Measurements from ENCODE around the gene USP40. TPM values are rescaled to one million over a fixed set of nuclear protein-coding genes. Genes with fewer than 3 reads are reported as not detected.

USP40 gene
- total RNA-seq, 4 donors from 2014 or later = 12.3 to 23.3 (median 20.1) TPM

- Histone ChIP-seq H3K27me3 (no peaks in the 10 kb centered on the region), H3K4me3 (no peak overlapping the region), H3K9me3 (no peaks in the 10 kb centered on the region), H3K4me1 (no peaks in the 10 kb centered on the region), H3K27ac (replicated peaks in 1 of 4) (no peak overlapping the region), H3K36me3 (no peaks in the 10 kb centered on the region)
- intact Hi-C loops (cut with DNase I) = no loop called here
- TF ChIP-seq POLR2A (IDR thresholded peaks at IDR 0.05; ENCODE audit: low read depth) = no peak
- no peak for TF ChIP-seq EP300 (IDR thresholded peaks at IDR 0.05)
- no peak for TF ChIP-seq POLR2AphosphoS5 (IDR thresholded peaks at IDR 0.05)
- no peak for DNase-seq (ENCODE audit: extremely low spot score)
- WGBS = 88% methylated on average over 4 of the region's 4 CpGs
Measured at GRCh38 chr2:233572468-233572867, 5.9 kb upstream of the USP40 start.

GRCh38 chr2:233571462-233571861 is 4.9 kb upstream of the USP40 start:
- WGBS = 87% methylated on average over 2 of the region's 2 CpGs

GRCh38 chr2:233571001-233571400 is 4.4 kb upstream of the USP40 start:
- WGBS = 56% methylated on average over 1 of the region's 1 CpG
- Histone ChIP-seq H3K4me1 (no peaks in the 10 kb centered on the region), H3K9me3 (no peaks in the 10 kb centered on the region), H3K4me3 (no peak overlapping the region), H3K27me3 (no peaks in the 10 kb centered on the region), H3K27ac (replicated peaks in 1 of 4) (no peak overlapping the region), H3K36me3 (no peaks in the 10 kb centered on the region)
- DNase-seq (ENCODE audit: extremely low spot score) = no peak
- no peak for TF ChIP-seq POLR2AphosphoS5 (IDR thresholded peaks at IDR 0.05)
- no peak for TF ChIP-seq EP300 (IDR thresholded peaks at IDR 0.05)
- no peak for TF ChIP-seq CTCF (IDR thresholded peaks at IDR 0.05)
- TF ChIP-seq POLR2A (IDR thresholded peaks at IDR 0.05; ENCODE audit: low read depth) = no peak
- intact Hi-C loops (cut with DNase I) = no loop called here

More at GRCh38 chr2:233571462-233571861, 4.9 kb upstream of the USP40 start:
- intact Hi-C loops (cut with DNase I) = no loop called here
- no peaks in the 10 kb centered on the region for H3K4me1 ChIP-seq
- no peak for TF ChIP-seq POLR2A (IDR thresholded peaks at IDR 0.05; ENCODE audit: low read depth)
- no peak for TF ChIP-seq CTCF (IDR thresholded peaks at IDR 0.05)
- no peak for TF ChIP-seq EP300 (IDR thresholded peaks at IDR 0.05)
- TF ChIP-seq POLR2AphosphoS5 (IDR thresholded peaks at IDR 0.05) = no peak
- H3K27ac ChIP-seq (replicated peaks in 1 of 4) = no peak overlapping the region
- H3K36me3 ChIP-seq = no peaks in the 10 kb centered on the region
- no peaks in the 10 kb centered on the region for H3K27me3 ChIP-seq
- DNase-seq (ENCODE audit: extremely low spot score) = no peak
- H3K4me3 ChIP-seq = no peak overlapping the region
- H3K9me3 ChIP-seq = no peaks in the 10 kb centered on the region

GRCh38 chr2:233565685-233566140 is 869 bp downstream of the USP40 start:
- TF ChIP-seq CTCF (IDR thresholded peaks at IDR 0.05) = no peak
- TF ChIP-seq EP300 (IDR thresholded peaks at IDR 0.05) = no peak
- TF ChIP-seq POLR2A (IDR thresholded peaks at IDR 0.05; ENCODE audit: low read depth) = no peak
- TF ChIP-seq POLR2AphosphoS5 (IDR thresholded peaks at IDR 0.05) = no peak
- H3K4me3 ChIP-seq = peak overlapping the region; percentile 73 to 93 (median 83)
- 3% methylated on average over 6 of the region's 6 CpGs for WGBS
- DNase-seq (ENCODE audit: extremely low spot score) = no peak
- intact Hi-C loops (cut with DNase I) = no loop called here
- H3K27me3 ChIP-seq = no peaks in the 10 kb centered on the region
- peaks cover 0 to 10% (median 3%) of the 10 kb centered on the region in 4 donors for H3K36me3 ChIP-seq
- H3K4me1 ChIP-seq = peaks cover 10 to 21% (median 17%) of the 10 kb centered on the region in 4 donors
- peak overlapping the region; percentile 87 to 95 (median 91) for H3K27ac ChIP-seq (replicated peaks in 1 of 4)
- no peaks in the 10 kb centered on the region for H3K9me3 ChIP-seq

- TF ChIP-seq POLR2AphosphoS5 (IDR thresholded peaks at IDR 0.05) (no peak), POLR2A (IDR thresholded peaks at IDR 0.05; ENCODE audit: low read depth) (no peak), CTCF (IDR thresholded peaks at IDR 0.05) (no peak), EP300 (IDR thresholded peaks at IDR 0.05) (no peak)
- WGBS = 87% methylated on average over 8 of the region's 8 CpGs
- Histone ChIP-seq H3K4me1 (peaks cover 10 to 21% (median 17%) of the 10 kb centered on the region in 4 donors), H3K36me3 (peaks cover 11 to 24% (median 15%) of the 10 kb centered on the region in 4 donors), H3K4me3 (no peak overlapping the region), H3K27ac (replicated peaks in 1 of 4) (no peak overlapping the region), H3K27me3 (no peaks in the 10 kb centered on the region), H3K9me3 (no peaks in the 10 kb centered on the region)
- no peak for DNase-seq (ENCODE audit: extremely low spot score)
- intact Hi-C loops (cut with DNase I) = no loop called here
Measured at GRCh38 chr2:233563663-233564430, 2.7 kb downstream of the USP40 start.

Measured in esophagus muscularis mucosa (tissue), 4 donors.